Naive thymus-derived CD8-positive, alpha-beta T cell (primary cell): ENCODE results near the gene GLYR1. TPM values are rescaled to one million over a fixed set of nuclear protein-coding genes. Genes with fewer than 3 reads are reported as not detected.

Experiments used
- ATAC-seq, 2 donors: fragments of 150-1000 bp; cut with Tn5 transposase in 1 of 2; sonication (Bioruptor Pico), chemical (Tn5 transposase) in 1 of 2; 1 replicate in 1 of 2; 2 replicates in 1 of 2; pipeline ENCODE4 v1.10.0; 2021; ENCODE audit warnings: mild to moderate bottlenecking in 2 of 2, moderate library complexity in 2 of 2
- POLR2A ChIA-PET: fragments of 350-600 bp; sonication (Branson Sonifier 250); formaldehyde crosslinking; loops from one replicate; lab custom pipeline; 2021; ENCODE audit warnings: antibody characterized with exemption; lab: Charles Lee
- DNase-seq, 10 donors: peaks; one replicate each; pipeline versions ENCODE4 v3.0.0 to v3.0.0-alpha.2; 2020 to 2022
- H3K27ac Mint-ChIP-seq, 10 donors: one replicate each; pipeline ENCODE4 v1.8.0; 2020 to 2022; ENCODE audit warnings: mild to moderate bottlenecking in 10 of 10, mixed read lengths in 10 of 10, moderate library complexity in 4 of 10, inconsistent platforms in 1 of 10
- H3K27me3 Mint-ChIP-seq, 5 donors: one replicate each; pipeline ENCODE4 v1.8.0; 2021 to 2022; ENCODE audit warnings: mixed read lengths in 5 of 5
- H3K36me3 Mint-ChIP-seq, 3 donors: one replicate each; pipeline ENCODE4 v1.8.0; 2020 to 2022; ENCODE audit warnings: mixed read lengths in 3 of 3, mild to moderate bottlenecking in 2 of 3, inconsistent platforms in 1 of 3
- H3K4me1 Mint-ChIP-seq, 4 donors: one replicate each; pipeline ENCODE4 v1.8.0; 2021 to 2022; ENCODE audit warnings: mixed read lengths in 4 of 4
- H3K4me3 Mint-ChIP-seq, 10 donors: one replicate each; pipeline ENCODE4 v1.8.0; 2020 to 2022; ENCODE audit warnings: mild to moderate bottlenecking in 10 of 10, mixed read lengths in 10 of 10, moderate library complexity in 6 of 10, inconsistent platforms in 1 of 10
- H3K9me3 Mint-ChIP-seq, 9 donors: one replicate each; pipeline ENCODE4 v1.8.0; 2020 to 2022; ENCODE audit warnings: mixed read lengths in 9 of 9, mild to moderate bottlenecking in 3 of 9, inconsistent platforms in 1 of 9, moderate library complexity in 1 of 9
- polyA plus RNA-seq, 3 donors: library from polyadenylated mRNA; unstranded; fragments of 300-500 nt; fragmentation: Illumina TruSeq; gene quantifications; one replicate each; pipeline ENCODE4 v1.2.3, GENCODE V29; 2021
- total RNA-seq, 8 experiments: library from RNA in 2 of 8; stranded (reverse) in 2 of 8; gene quantifications; one replicate each; pipeline ENCODE4 v1.2.3 and lab custom pipeline; 2021 to 2026

GLYR1 gene
- total and polyA plus RNA-seq, 5 experiments from 2014 or later = 29.7 to 112 (median 39.6) TPM

GRCh38 chr16:4813251-4814003 lies 33.7 kb downstream of the GLYR1 start:
- Mint-ChIP-seq H3K4me1 (no peaks in the 10 kb centered on the region), H3K27me3 (no peaks in the 10 kb centered on the region), H3K27ac (peak overlapping the region in 1 of 10 donors; percentile 19), H3K9me3 (no peaks in the 10 kb centered on the region), H3K36me3 (peaks cover 0 to 82% (median 26%) of the 10 kb centered on the region in 3 donors), H3K4me3 (no peak overlapping the region)
- DNase-seq (peak in 1 of 10 donors; percentile 50), ATAC-seq (no peak)
- POLR2A ChIA-PET = interaction anchor here (0.7 kb wide), 1 partner anchor 607 kb away, joined by 4 read pairs; no protein-coding TSS in a partner anchor

DNA sequence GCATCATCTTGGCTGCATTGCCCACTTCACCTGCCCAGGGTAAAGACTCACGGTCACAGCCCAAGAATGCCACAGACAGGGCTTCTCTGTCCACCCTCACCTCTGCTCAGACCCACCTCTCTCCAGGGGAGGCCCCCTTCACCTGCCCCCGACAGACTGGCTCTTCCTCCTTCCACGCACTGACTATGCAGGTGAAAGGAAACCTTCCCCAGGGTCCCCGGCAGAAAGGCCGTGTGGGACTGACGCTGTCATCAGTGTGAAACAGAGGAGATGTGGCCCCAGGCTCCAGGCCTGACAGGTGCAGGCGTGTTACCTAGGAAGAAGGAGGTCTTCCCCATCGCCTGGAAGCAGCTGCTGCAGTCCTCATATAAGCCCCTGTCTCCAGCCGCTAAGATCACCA lies 35.3 kb downstream of the GLYR1 start:
- Mint-ChIP-seq H3K36me3 (peaks cover 0 to 86% (median 23%) of the 10 kb centered on the region in 3 donors), H3K27me3 (no peaks in the 10 kb centered on the region), H3K9me3 (no peaks in the 10 kb centered on the region), H3K4me1 (no peaks in the 10 kb centered on the region), H3K27ac (peak overlapping the region in 2 of 10 donors; percentile 20 to 37), H3K4me3 (no peak overlapping the region)
- peak in 1 of 10 donors; percentile 58 for DNase-seq
- ATAC-seq = no peak
- POLR2A ChIA-PET = interaction anchor here (0.7 to 1.3 kb wide), 2 partner anchors 10 to 32 kb away, joined by 3 read pairs; partner anchors contain the start of gene ROGDI

DNA sequence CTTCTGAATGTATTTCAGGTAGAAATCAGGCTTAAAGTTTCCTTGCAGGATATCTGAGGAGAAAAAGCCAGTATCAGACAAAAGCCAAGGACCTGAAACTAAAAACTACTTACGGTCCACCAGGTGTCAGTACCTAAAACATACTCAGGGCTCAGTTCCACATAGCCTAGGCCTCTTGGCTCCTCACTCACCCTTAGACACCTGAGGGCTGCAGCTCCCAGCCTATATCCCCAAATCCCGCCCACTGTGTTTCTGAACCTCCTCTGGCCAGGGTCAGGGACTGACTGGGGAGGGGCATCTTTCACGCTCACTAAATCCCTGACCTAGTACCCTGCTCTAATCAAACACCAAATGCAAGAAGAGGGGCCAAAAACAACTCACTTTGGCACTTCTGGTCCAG lies 35.8 kb downstream of the GLYR1 start:
- ATAC-seq (no peak), DNase-seq (peak in 1 of 10 donors; percentile 4)
- POLR2A ChIA-PET = interaction anchor here (0.7 to 1.3 kb wide), 2 partner anchors 9 to 325 kb away, joined by 3 read pairs; partner anchors contain the start of gene ROGDI
- Mint-ChIP-seq H3K4me3 (no peak overlapping the region), H3K4me1 (no peaks in the 10 kb centered on the region), H3K27me3 (no peaks in the 10 kb centered on the region), H3K9me3 (no peaks in the 10 kb centered on the region), H3K27ac (peak overlapping the region in 1 of 10 donors; percentile 40), H3K36me3 (peaks cover 0 to 84% (median 22%) of the 10 kb centered on the region in 3 donors)

DNA sequence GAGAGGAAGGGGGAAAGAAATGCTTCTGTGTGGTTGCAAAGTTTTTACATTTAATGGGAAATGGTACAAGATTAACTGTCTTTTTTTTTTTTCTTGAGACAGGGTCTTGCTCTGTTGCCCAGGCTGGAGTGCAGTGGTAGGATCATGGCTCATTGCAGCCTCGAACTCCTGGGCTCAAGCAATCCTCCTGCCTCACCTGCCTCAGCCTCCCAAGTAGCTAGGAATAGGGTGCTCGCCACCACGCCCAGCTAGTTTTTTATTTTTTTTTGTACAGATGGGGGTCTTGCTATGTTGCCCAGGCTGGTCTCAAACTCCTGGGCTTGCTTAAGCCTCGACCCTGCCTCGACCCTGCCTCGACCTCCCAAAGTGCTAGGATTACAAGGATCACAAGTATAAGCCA lies 40.8 kb downstream of the GLYR1 start:
- no peaks in the 10 kb centered on the region for H3K9me3 Mint-ChIP-seq
- no peak overlapping the region for H3K4me3 Mint-ChIP-seq
- DNase-seq (no peak), ATAC-seq (no peak)
- H3K36me3 Mint-ChIP-seq = peaks cover 0 to 58% (median 6%) of the 10 kb centered on the region in 3 donors
- no peaks in the 10 kb centered on the region for H3K27me3 Mint-ChIP-seq
- H3K4me1 Mint-ChIP-seq = peaks cover 0 to 15% (median 7%) of the 10 kb centered on the region in 4 donors
- peak overlapping the region in 1 of 10 donors; percentile 15 for H3K27ac Mint-ChIP-seq
- POLR2A ChIA-PET = no interaction called here

GRCh38 chr16:4805231-4805630 lies 41.9 kb downstream of the GLYR1 start:
- POLR2A ChIA-PET = no interaction called here
- DNase-seq (no peak), ATAC-seq (no peak)
- Mint-ChIP-seq H3K36me3 (peaks cover 0 to 48% (median 4%) of the 10 kb centered on the region in 3 donors), H3K4me3 (peak overlapping the region in 2 of 10 donors; percentile 3 to 26), H3K9me3 (no peaks in the 10 kb centered on the region), H3K27me3 (no peaks in the 10 kb centered on the region), H3K4me1 (peaks cover 6 to 22% (median 12%) of the 10 kb centered on the region in 4 donors), H3K27ac (peak overlapping the region in 1 of 10 donors; percentile 43)

GRCh38 chr16:4803898-4804762 lies 43.0 kb downstream of the GLYR1 start:
- Mint-ChIP-seq H3K36me3 (peaks cover 0 to 39% (median 0%) of the 10 kb centered on the region in 3 donors), H3K9me3 (no peaks in the 10 kb centered on the region), H3K27ac (peak overlapping the region in 4 of 10 donors; percentile 29 to 67 (median 56)), H3K27me3 (no peaks in the 10 kb centered on the region), H3K4me1 (peaks cover 7 to 22% (median 13%) of the 10 kb centered on the region in 4 donors), H3K4me3 (peak overlapping the region in 8 of 10 donors; percentile 14 to 87 (median 74))
- POLR2A ChIA-PET = interaction anchor here (1.6 to 2.9 kb wide), 3 partner anchors 38 to 111 kb away, joined by 9 to 25 read pairs (median 9); partner anchors contain the start of genes ANKS3, DNAAF8, NUDT16L1 and ZNF500
- DNase-seq = no peak
- no peak for ATAC-seq

- Mint-ChIP-seq H3K4me3 (peak overlapping the region; percentile 80 to 91 (median 86)), H3K4me1 (peaks cover 7 to 22% (median 13%) of the 10 kb centered on the region in 4 donors), H3K9me3 (no peaks in the 10 kb centered on the region), H3K27ac (peak overlapping the region in 6 of 10 donors; percentile 19 to 90 (median 86)), H3K36me3 (peaks cover 0 to 37% (median 4%) of the 10 kb centered on the region in 3 donors), H3K27me3 (no peaks in the 10 kb centered on the region)
- ATAC-seq = no peak
- POLR2A ChIA-PET = interaction anchor here (0.7 to 2.9 kb wide), 9 partner anchors 9 to 384 kb away, joined by 3 to 25 read pairs (median 7); partner anchors contain the start of genes ANKS3, DNAAF8, GLYR1 and NUDT16L1
- DNase-seq = no peak
These were observed 43.7 kb downstream of the GLYR1 start for GRCh38 chr16:4803401-4803844.

- DNase-seq (peak; percentile 76 to 99 (median 89)), ATAC-seq (peak; percentile 83 to 87)
- Mint-ChIP-seq H3K4me3 (peak overlapping the region; percentile 80 to 91 (median 86)), H3K4me1 (peaks cover 7 to 22% (median 13%) of the 10 kb centered on the region in 4 donors), H3K9me3 (no peaks in the 10 kb centered on the region), H3K27me3 (no peaks in the 10 kb centered on the region), H3K27ac (peak overlapping the region in 8 of 10 donors; percentile 58 to 95 (median 86)), H3K36me3 (peaks cover 0 to 31% (median 4%) of the 10 kb centered on the region in 3 donors)
- POLR2A ChIA-PET = interaction anchor here (0.7 to 2.9 kb wide), 16 partner anchors 8 to 531 kb away, joined by 3 to 25 read pairs (median 4); partner anchors contain the start of genes ANKS3, DNAAF8, GLYR1 and NUDT16L1
These were observed 44.3 kb downstream of the GLYR1 start for GRCh38 chr16:4802659-4803287.

DNA sequence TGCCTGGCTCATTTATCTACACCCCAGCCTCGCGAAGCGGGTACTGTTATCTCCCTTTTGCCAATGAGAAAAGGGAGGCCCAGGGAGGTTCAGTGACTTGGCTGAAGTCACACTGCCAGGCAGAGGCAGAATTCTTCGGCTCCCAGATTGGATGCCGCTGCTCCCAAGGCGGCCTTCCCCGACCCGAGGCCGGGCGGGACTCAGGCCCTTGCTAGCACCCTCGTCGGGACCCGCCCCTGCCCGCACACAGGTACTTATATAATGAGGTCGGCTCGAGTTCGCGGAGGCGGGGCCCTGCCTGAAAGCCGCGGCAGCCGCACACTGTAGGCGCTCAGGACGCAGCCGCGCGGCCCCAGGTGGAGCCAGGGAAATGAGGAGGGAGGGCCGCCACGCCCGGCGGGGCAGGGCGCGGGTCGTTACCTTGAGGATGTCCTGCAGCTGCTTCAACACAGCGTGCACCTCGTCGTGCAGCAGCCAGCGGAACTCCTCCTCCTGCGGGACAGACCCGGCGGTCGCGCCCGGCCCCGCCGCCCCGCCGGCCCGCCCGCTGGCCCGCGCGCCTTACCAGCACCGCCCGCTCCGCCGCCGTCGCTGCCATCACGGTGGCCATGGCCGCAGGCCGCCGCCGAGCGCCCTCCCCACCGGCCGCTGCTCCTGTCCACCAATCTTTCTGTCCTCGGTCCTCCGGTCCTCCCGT lies 45.0 kb downstream of the GLYR1 start, which contains the start of gene ROGDI:
Gene ROGDI, minus strand, starts transcription at position 672 of the 697 bp plus-strand sequence. Its CDS starts 62 bp downstream, at position 610.
- H3K27me3 Mint-ChIP-seq = no peaks in the 10 kb centered on the region
- no peaks in the 10 kb centered on the region for H3K9me3 Mint-ChIP-seq
- peak in 9 of 10 donors; percentile 67 to 93 (median 85) for DNase-seq
- peaks cover 0 to 25% (median 5%) of the 10 kb centered on the region in 3 donors for H3K36me3 Mint-ChIP-seq
- peak within 1 kb of the TSS; percentile 58 to 95 (median 92) for H3K27ac Mint-ChIP-seq
- H3K4me1 Mint-ChIP-seq = peaks cover 7 to 22% (median 13%) of the 10 kb centered on the region in 4 donors
- peak within 1 kb of the TSS; percentile 80 to 91 (median 86) for H3K4me3 Mint-ChIP-seq
- ATAC-seq = peak; percentile 73 to 75
- POLR2A ChIA-PET = interaction anchor here (0.6 to 2.9 kb wide), 15 partner anchors 10 to 545 kb away, joined by 3 to 25 read pairs (median 4); partner anchors contain the start of genes ANKS3, DNAAF8, GLYR1 and NUDT16L1

DNA sequence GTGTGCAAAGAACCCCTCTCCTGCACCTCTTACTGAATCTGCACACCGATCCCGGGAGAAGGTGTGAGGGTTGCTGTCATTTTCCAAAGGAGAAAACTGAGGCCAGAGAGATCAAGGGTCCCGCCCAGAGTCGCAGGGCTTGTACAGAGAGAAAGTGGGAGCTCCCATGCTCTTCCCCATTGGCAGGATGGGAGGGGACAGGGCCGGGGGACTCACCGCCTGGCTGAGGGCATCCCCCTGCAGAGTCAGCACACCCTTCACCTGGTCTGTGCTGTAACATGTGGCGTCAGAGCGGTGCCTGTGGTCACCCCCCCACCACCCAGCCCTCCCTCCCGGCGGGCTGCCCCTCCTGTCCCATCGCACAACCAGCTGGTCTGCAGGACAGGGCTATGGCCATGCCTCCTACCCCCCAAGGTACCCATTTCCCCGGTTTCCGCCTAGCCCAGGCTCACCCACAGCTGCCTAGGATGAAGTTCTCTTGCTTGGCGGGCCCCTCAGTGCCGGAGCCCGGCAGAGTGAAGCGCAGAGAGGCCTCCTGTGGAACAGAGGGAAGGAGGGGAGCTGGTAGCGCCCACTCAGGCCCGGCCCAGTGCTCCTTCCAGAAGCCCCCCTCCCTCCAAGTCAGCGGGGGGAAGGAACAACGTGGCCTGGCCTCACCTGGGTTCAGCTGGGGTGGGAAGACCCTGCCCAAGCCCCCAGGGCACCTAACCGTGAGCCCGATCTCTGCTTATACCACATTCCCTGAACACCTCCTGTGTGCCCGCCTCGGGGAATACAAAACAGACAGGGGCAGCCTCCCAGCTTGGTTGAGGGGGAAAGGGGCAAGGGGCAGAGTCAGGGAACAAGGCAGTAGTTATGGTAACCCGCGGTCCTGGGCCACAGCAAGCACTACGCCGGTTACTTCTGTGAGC lies 45.8 kb downstream of the GLYR1 start:
- ATAC-seq = no peak

More for the DNA sequence above, 45.8 kb downstream of the GLYR1 start:
- Mint-ChIP-seq H3K4me1 (peaks cover 7 to 22% (median 13%) of the 10 kb centered on the region in 4 donors), H3K9me3 (no peaks in the 10 kb centered on the region), H3K27me3 (no peaks in the 10 kb centered on the region), H3K27ac (peak overlapping the region; percentile 56 to 95 (median 92)), H3K4me3 (peak overlapping the region; percentile 79 to 91 (median 86)), H3K36me3 (peaks cover 0 to 21% (median 5%) of the 10 kb centered on the region in 3 donors)
- DNase-seq = no peak
- POLR2A ChIA-PET = interaction anchor here (0.6 to 2.9 kb wide), 10 partner anchors 11 to 544 kb away, joined by 3 to 25 read pairs (median 4); partner anchors contain the start of genes ANKS3, DNAAF8, GLYR1 and UBN1
